ENCODE results near the gene GATAD2A. TPM values are rescaled to one million over a fixed set of nuclear protein-coding genes. Genes with fewer than 3 reads are reported as not detected.

Gene GATAD2A
- polyA plus RNA-seq, 1 experiment: 22.0 TPM

DNA sequence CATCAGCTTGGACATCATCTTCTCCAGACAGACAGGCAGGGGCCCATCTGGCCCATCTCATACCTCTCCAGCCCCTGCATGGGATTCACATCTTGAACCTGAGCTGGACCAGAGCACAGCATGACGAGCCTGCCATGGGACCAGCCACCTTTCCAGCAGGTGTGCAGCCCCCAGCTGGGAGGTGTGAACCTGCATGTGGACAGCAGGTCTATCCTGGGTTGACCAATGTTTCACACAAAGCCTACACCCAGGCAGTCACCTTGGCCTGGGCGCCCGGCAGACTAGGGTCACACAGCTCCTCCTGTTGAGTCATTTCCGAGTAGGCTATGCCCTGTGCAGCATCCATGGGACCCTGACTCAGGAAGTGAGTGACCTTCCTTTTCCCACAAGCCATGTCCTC is 43.4 kb upstream of the GATAD2A start:
- TF ChIP-seq, protein P1, sequence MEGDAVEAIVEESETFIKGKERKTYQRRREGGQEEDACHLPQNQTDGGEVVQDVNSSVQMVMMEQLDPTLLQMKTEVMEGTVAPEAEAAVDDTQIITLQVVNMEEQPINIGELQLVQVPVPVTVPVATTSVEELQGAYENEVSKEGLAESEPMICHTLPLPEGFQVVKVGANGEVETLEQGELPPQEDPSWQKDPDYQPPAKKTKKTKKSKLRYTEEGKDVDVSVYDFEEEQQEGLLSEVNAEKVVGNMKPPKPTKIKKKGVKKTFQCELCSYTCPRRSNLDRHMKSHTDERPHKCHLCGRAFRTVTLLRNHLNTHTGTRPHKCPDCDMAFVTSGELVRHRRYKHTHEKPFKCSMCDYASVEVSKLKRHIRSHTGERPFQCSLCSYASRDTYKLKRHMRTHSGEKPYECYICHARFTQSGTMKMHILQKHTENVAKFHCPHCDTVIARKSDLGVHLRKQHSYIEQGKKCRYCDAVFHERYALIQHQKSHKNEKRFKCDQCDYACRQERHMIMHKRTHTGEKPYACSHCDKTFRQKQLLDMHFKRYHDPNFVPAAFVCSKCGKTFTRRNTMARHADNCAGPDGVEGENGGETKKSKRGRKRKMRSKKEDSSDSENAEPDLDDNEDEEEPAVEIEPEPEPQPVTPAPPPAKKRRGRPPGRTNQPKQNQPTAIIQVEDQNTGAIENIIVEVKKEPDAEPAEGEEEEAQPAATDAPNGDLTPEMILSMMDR (IDR thresholded peaks at IDR 0.05; ENCODE audit: low read depth, low read length): no peak
- DNase-seq (ENCODE audit: low read depth, low spot score): no peak
- no peaks in the 10 kb centered on the region; the same call in 1 of the 2 replicates for H3K9me3 ChIP-seq (ENCODE audit: control insufficient read depth, insufficient read depth, low read length)
- no peak overlapping the region for H3K27ac ChIP-seq (ENCODE audit: low read depth, low read length)
- POLR2A ChIA-PET: no interaction called here
- no peak overlapping the region for H3K4me3 ChIP-seq (ENCODE audit: low read depth, low read length)
- no peaks in the 10 kb centered on the region for H3K27me3 ChIP-seq (ENCODE audit: control insufficient read depth, insufficient read depth, low read length)
- CTCF ChIA-PET: interaction anchor here (0.6 to 9.8 kb wide), 5 partner anchors 10 to 129 kb away, joined by 3 to 147 read pairs (median 3); no protein-coding TSS in a partner anchor

DNA sequence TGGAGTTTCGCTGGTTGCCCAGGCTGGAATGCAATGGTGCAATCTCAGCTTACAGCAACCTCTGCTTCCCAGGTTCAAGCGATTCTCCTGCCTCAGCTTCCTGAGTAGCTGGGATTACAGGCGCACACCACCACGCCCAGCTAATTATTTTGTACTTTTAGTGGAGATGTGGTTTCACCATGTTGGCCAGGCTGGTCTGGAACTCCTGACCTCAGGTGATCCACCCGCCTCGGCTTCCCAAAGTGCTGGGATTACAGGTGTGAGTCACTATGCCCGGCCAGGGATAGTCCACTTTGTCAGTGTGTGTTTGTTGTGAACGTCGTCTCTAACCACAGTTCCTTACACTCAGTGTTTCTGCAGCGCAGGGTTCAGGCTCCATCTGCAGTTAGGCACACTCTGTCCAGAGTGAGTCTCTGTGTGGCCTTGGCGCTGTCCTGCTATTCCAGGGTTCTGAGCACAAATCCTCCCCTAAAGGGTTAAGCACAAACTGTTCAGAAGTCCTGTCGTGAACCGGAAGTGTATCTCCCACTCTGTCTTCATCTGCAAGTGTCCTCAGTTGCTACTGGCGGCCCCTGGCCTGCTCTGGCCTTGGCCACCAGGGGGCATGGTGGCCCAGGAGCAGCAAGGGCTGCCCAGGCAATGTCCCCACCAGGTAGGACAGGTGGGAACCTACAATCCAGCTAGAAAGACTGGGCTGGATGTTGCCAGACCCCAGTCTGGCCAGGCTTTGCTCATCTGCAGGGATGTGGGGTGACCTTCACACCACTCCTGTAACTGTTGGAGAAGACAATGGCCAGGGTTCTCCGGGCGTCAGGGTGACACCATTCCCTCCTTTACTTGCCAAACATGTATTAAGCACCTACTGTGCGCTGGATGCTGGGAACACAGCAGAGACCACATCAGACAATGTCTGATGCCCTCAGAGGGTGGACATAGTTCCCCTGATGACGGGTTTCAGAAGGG is 38.8 kb upstream of the GATAD2A start:
- TF ChIP-seq, protein P1 (IDR thresholded peaks at IDR 0.05; ENCODE audit: low read depth, low read length): peak; percentile 90
- no peak overlapping the region for H3K27ac ChIP-seq (ENCODE audit: low read depth, low read length)
- H3K4me3 ChIP-seq (ENCODE audit: low read depth, low read length): no peak overlapping the region
- CTCF ChIA-PET: interaction anchor here (0.5 to 9.8 kb wide), 9 partner anchors 8 to 130 kb away, joined by 3 to 147 read pairs (median 3); no protein-coding TSS in a partner anchor
- peak; percentile 39 for DNase-seq (ENCODE audit: low read depth, low spot score)
- H3K27me3 ChIP-seq (ENCODE audit: control insufficient read depth, insufficient read depth, low read length): no peaks in the 10 kb centered on the region
- POLR2A ChIA-PET: no interaction called here
- H3K9me3 ChIP-seq (ENCODE audit: control insufficient read depth, insufficient read depth, low read length): no peaks in the 10 kb centered on the region; the same call in 1 of the 2 replicates

DNA sequence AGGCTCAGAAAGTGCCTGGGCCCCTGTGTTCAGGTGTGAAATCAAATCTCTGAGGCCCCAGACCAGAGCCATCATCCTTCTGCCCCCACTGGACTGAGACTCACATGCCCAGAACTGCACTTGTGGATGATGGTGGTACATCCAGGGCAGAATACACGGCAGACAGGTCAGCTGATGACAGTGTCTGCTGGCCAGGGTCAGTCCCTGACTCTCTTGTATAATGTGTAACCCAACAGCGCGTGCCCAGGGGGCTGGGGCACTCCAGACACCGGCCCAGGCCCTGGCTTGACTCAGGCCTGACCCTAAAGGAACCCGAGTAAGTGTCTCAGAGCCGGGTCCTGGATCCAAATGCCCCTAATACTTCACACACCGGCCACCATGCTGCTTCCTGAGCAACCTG is 37.4 kb upstream of the GATAD2A start:
- CTCF ChIA-PET: interaction anchor here (1.5 to 9.8 kb wide), 2 partner anchors 17 to 123 kb away, joined by 5 to 147 read pairs; no protein-coding TSS in a partner anchor
- POLR2A ChIA-PET: no interaction called here

DNA sequence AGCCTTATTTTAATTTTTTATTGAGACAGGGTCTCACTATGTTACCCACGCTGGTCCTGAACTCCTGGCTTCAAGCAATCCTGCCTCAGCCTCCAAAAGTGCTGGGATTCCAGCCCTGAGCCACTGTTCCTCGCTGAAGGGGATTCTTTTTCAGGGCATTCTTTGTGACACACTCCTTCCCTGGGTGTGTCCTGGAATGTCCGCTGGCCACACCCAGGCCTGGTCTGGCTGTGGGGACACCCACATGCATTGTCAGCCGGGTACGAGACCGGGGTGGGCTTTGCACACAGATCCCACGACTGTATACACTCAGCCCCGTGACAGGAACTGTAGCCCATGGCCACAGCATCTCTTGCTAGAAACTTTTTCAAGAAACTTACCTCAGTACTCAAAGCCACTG is 34.4 kb upstream of the GATAD2A start:
- Histone ChIP-seq H3K27me3 (ENCODE audit: control insufficient read depth, insufficient read depth, low read length) (no peaks in the 10 kb centered on the region), H3K9me3 (ENCODE audit: control insufficient read depth, insufficient read depth, low read length) (no peaks in the 10 kb centered on the region; the same call in 1 of the 2 replicates), H3K4me3 (ENCODE audit: low read depth, low read length) (no peak overlapping the region), H3K27ac (ENCODE audit: low read depth, low read length) (no peak overlapping the region)
- no peak for DNase-seq (ENCODE audit: low read depth, low spot score)
- POLR2A ChIA-PET: no interaction called here
- CTCF ChIA-PET: interaction anchor here (1.4 kb wide), 1 partner anchor 120 kb away, joined by 4 read pairs; no protein-coding TSS in a partner anchor
- TF ChIP-seq, protein P1 (IDR thresholded peaks at IDR 0.05; ENCODE audit: low read depth, low read length): no peak

More for the DNA sequence above, 37.4 kb upstream of the GATAD2A start:
- no peak for DNase-seq (ENCODE audit: low read depth, low spot score)
- H3K27me3 ChIP-seq (ENCODE audit: control insufficient read depth, insufficient read depth, low read length): no peaks in the 10 kb centered on the region
- no peak overlapping the region for H3K4me3 ChIP-seq (ENCODE audit: low read depth, low read length)
- no peaks in the 10 kb centered on the region; the same call in 1 of the 2 replicates for H3K9me3 ChIP-seq (ENCODE audit: control insufficient read depth, insufficient read depth, low read length)
- no peak overlapping the region for H3K27ac ChIP-seq (ENCODE audit: low read depth, low read length)
- TF ChIP-seq, protein P1 (IDR thresholded peaks at IDR 0.05; ENCODE audit: low read depth, low read length): no peak

All from AG04450 (cell line).